ENCODE data around the gene OR2V2.
"Not testable (repeated sequence)": the region's sequence is repeated elsewhere in the genome, so short reads cannot be mapped to it uniquely, and the experiment has no call there.

OR2V2 gene

GRCh38 chr5:181118369-181118768 is 29.0 kb upstream of the OR2V2 start:
- DNase-seq = no peak

GRCh38 chr5:181119105-181119504 is 28.3 kb upstream of the OR2V2 start:
- no peak for DNase-seq

GRCh38 chr5:181120306-181120705 is 27.1 kb upstream of the OR2V2 start:
- peak; percentile 37 for DNase-seq

- no peak for DNase-seq
Measured at GRCh38 chr5:181120761-181121160, 26.6 kb upstream of the OR2V2 start.

GRCh38 chr5:181121675-181122561 is 25.5 kb upstream of the OR2V2 start:
- no peak for DNase-seq

- no peak for DNase-seq
Measured at GRCh38 chr5:181124526-181124925, 22.9 kb upstream of the OR2V2 start.

- no peak for DNase-seq
Measured at GRCh38 chr5:181126841-181127240, 20.5 kb upstream of the OR2V2 start.

GRCh38 chr5:181127456-181127855 is 19.9 kb upstream of the OR2V2 start:
- DNase-seq = no peak

GRCh38 chr5:181127907-181128626 is 19.3 kb upstream of the OR2V2 start:
- DNase-seq = no peak

GRCh38 chr5:181129601-181130000 is 17.8 kb upstream of the OR2V2 start:
- no peak for DNase-seq

GRCh38 chr5:181130081-181130480 is 17.3 kb upstream of the OR2V2 start:
- DNase-seq = not testable (repeated sequence)

GRCh38 chr5:181130832-181131496 is 16.4 kb upstream of the OR2V2 start, which contains the start of gene OR2V1:
Gene OR2V1, minus strand, starts transcription at chr5:181131169. Its CDS starts 5,865 bp downstream, at chr5:181125304.
- no peak for DNase-seq

- DNase-seq = no peak
Measured at GRCh38 chr5:181131514-181131913, 15.9 kb upstream of the OR2V2 start.

GRCh38 chr5:181133083-181133482 is 14.3 kb upstream of the OR2V2 start:
- DNase-seq = no peak

GRCh38 chr5:181133610-181134231 is 13.7 kb upstream of the OR2V2 start:
- peak; percentile 68 for DNase-seq

- no peak for DNase-seq
Measured at GRCh38 chr5:181134259-181134658, 13.1 kb upstream of the OR2V2 start.

- DNase-seq = no peak
Measured at GRCh38 chr5:181136361-181136955, 10.9 kb upstream of the OR2V2 start.

- DNase-seq = no peak
Measured at GRCh38 chr5:181138258-181138657, 9.1 kb upstream of the OR2V2 start.

GRCh38 chr5:181140766-181141165 is 6.6 kb upstream of the OR2V2 start:
- no peak for DNase-seq

- DNase-seq = no peak
Measured at GRCh38 chr5:181142054-181142453, 5.3 kb upstream of the OR2V2 start.

- no peak for DNase-seq
Measured at GRCh38 chr5:181145133-181145532, 2.3 kb upstream of the OR2V2 start.

GRCh38 chr5:181149355-181149754 is 2.0 kb downstream of the OR2V2 start:
- DNase-seq = no peak

All from fibroblast of skin of right quadriceps (primary cell).